Testis (tissue), 3 donors: ENCODE results near the gene HDAC7. TPM values are rescaled to one million over a fixed set of nuclear protein-coding genes. Genes with fewer than 3 reads are reported as not detected.

Experiments used
- DNase-seq: peaks from one replicate; pipeline ENCODE4 v3.0.0-alpha.2; 2019
- H3K27ac ChIP-seq, 2 donors: fragments of 200-600 bp; sonication (generic); one replicate each; pipeline ENCODE4 v1.5.1; 2019
- H3K27me3 ChIP-seq: fragments of 200-600 bp; sonication (generic); one replicate; pipeline ENCODE4 v1.5.1; 2019
- H3K36me3 ChIP-seq: fragments of 200-600 bp; sonication (generic); one replicate; pipeline ENCODE4 v1.5.1; 2017; ENCODE audit warnings: low read depth; ENCODE audit errors: missing control alignments
- H3K4me1 ChIP-seq: fragments of 200-600 bp; sonication (generic); one replicate; pipeline ENCODE4 v1.5.1; 2019
- H3K4me3 ChIP-seq, 2 donors: fragments of 200-600 bp; sonication (generic); one replicate each; pipeline ENCODE4 v1.5.1; 2017 to 2019
- H3K9me3 ChIP-seq: fragments of 200-600 bp; sonication (generic); one replicate; pipeline ENCODE4 v1.5.1; 2017
- POLR2A ChIP-seq: fragments of 450-650 bp; IDR thresholded peaks from one replicate; pipeline ENCODE4 v1.6.1; 2017; ENCODE audit warnings: antibody characterized with exemption, mild to moderate bottlenecking, moderate library complexity
- WGBS, 2 donors: methylation state at CpG; one replicate each; pipeline ENCODE4 v1.1.5; 2018; 5-methylcytosine and 5-hydroxymethylcytosine counted together
- intact Hi-C: fragments of 100-400 bp; cut with DNase I; formaldehyde crosslinking; loops from one replicate; pipeline ENCODE4 v1.15.1; 2023; ENCODE audit warnings: low total_unique reads
- polyA plus RNA-seq: library from polyadenylated mRNA; stranded (reverse); fragments of 350-450 nt; fragmentation: Illumina TruSeq; extraction: RNeasy Lipid Tissue Mini Kit (QIAGEN cat#74804); gene quantifications from one replicate; pipeline ENCODE4 v1.2.3, GENCODE V29; 2014; ENCODE audit warnings: low read depth, low replicate concordance; ENCODE audit not compliant: insufficient read depth
- total RNA-seq, 2 donors: library from RNA; depleted of rRNA; stranded (reverse); fragments of >200 nt; gene quantifications; one replicate each; pipeline ENCODE4 v1.2.3, GENCODE V29; 2016
- TF ChIP-seq, protein P1 (sequence below), 3 experiments: fragments of 450-650 bp in 2 of 3; fragments of 200-600 bp in 1 of 3; sonication (generic) in 1 of 3; IDR thresholded peaks; one replicate each; pipeline ENCODE4 v1.5.1; 2016 to 2019; ENCODE audit warnings: antibody characterized with exemption in 3 of 3, mild to moderate bottlenecking in 2 of 3, moderate library complexity in 1 of 3

Gene HDAC7
- total and polyA plus RNA-seq, 3 donors from 2014 or later = 28.2 to 70.0 (median 39.9) TPM

DNA sequence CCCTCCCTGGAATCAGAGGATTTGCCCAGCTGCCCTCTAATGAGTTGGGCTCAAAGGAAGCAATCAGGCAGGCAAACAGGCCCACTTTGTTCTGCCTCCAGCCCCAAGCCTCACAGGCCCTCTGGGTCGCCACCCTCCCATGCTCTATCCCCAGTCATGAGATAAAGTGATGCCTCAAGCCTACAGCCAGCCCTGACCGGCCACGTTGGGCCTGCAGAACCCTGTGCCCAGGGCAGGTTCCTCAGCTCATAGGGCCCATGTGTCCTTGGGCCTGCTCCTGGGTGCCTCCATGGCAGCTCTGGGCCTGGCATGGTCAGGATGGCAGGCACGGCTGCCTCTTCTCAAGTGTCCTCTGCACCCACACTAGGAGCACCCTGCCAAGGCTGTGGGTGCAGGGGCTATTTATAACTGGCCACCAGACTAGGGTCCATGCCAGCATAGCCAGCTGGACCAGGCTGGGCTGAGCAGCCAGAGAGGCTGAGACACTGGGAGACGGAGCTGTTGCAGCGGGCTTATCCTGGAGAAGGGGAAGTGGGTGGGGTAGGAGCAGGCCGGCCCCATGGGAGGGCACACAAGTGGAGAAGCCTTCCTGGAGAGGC is 20.2 kb downstream of the HDAC7 start:
- H3K4me3 ChIP-seq = no peak overlapping the region
- DNase-seq = no peak
- 58 to 67% methylated on average over 6 to 7 of the region's 7 CpGs for WGBS, 2 donors
- peaks cover 45% of the 10 kb centered on the region for H3K4me1 ChIP-seq
- H3K36me3 ChIP-seq = no peaks in the 10 kb centered on the region
- TF ChIP-seq, protein P1, sequence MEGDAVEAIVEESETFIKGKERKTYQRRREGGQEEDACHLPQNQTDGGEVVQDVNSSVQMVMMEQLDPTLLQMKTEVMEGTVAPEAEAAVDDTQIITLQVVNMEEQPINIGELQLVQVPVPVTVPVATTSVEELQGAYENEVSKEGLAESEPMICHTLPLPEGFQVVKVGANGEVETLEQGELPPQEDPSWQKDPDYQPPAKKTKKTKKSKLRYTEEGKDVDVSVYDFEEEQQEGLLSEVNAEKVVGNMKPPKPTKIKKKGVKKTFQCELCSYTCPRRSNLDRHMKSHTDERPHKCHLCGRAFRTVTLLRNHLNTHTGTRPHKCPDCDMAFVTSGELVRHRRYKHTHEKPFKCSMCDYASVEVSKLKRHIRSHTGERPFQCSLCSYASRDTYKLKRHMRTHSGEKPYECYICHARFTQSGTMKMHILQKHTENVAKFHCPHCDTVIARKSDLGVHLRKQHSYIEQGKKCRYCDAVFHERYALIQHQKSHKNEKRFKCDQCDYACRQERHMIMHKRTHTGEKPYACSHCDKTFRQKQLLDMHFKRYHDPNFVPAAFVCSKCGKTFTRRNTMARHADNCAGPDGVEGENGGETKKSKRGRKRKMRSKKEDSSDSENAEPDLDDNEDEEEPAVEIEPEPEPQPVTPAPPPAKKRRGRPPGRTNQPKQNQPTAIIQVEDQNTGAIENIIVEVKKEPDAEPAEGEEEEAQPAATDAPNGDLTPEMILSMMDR (IDR thresholded peaks at IDR 0.05) = no peak
- TF ChIP-seq POLR2A = no peak
- no peak overlapping the region for H3K27ac ChIP-seq
- H3K27me3 ChIP-seq = no peaks in the 10 kb centered on the region
- H3K9me3 ChIP-seq = no peaks in the 10 kb centered on the region
- intact Hi-C loops = loop anchor here (5.0 kb wide), 1 partner anchor 38 kb away; no protein-coding TSS in a partner anchor

DNA sequence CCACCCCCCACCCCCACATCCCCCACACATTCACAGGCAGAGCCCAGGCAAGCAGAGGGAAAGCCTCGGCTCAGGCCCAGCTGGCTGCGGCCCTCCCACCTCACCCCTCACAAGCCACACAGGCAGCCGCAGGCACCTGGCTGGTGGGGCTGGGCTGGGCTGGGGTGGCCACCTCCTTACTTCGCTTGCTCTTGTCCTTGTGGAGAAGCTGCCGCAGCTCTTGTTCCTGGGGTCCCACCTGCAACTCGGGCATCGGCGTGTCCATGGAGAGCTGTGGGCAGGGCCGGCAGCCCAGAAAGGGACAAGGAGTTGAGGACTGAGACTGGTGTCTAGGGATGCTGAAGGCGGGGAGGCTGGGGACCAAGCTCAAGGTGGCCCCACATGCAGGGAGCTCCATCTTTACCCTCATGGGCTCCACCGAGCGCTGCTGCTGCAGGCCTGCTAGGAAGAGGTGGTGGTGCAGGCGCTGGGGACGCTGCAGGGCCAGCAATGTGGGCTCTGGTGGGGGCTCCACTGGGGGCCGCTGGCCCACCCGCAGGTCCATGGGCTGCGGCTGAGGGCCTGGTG is 21.2 kb downstream of the HDAC7 start:
- Histone ChIP-seq H3K4me3 (no peak overlapping the region), H3K4me1 (peaks cover 36% of the 10 kb centered on the region), H3K27ac (no peak overlapping the region), H3K27me3 (no peaks in the 10 kb centered on the region), H3K36me3 (no peaks in the 10 kb centered on the region), H3K9me3 (no peaks in the 10 kb centered on the region)
- WGBS, 2 donors = 77 to 93% methylated on average over 9 to 17 of the region's 17 CpGs
- TF ChIP-seq POLR2A = no peak
- TF ChIP-seq, protein P1 (IDR thresholded peaks at IDR 0.05) = no peak
- DNase-seq = no peak
- intact Hi-C loops = loop anchor here (5.0 kb wide), 1 partner anchor 39 kb away; no protein-coding TSS in a partner anchor

DNA sequence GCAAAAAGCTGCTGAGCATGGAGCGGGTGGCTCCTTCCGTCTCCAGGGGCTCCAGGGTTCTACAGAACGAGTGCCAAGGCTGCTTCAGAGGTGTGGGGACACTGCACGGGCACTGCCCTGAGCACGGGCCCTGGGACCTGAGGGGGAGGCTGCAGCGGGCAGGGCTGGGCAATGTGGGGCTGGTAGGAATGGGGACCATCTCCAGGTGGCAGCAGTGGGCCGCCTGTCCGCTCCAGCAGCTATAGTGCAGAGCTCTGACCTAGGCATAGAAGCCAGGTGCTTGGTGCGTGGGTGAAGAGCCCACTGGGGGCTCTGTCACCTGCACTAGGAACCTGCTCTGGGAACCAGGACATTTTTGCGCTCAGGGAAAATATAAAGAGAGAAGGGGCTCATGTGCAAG is 22.3 kb downstream of the HDAC7 start:
- no peak for DNase-seq
- H3K27me3 ChIP-seq = no peaks in the 10 kb centered on the region
- no peak overlapping the region for H3K4me3 ChIP-seq
- peaks cover 25% of the 10 kb centered on the region for H3K4me1 ChIP-seq
- intact Hi-C loops = loop anchor here (5.0 kb wide), 1 partner anchor 40 kb away; no protein-coding TSS in a partner anchor
- H3K36me3 ChIP-seq = no peaks in the 10 kb centered on the region
- H3K27ac ChIP-seq = no peak overlapping the region
- no peaks in the 10 kb centered on the region for H3K9me3 ChIP-seq
- TF ChIP-seq, protein P1 (IDR thresholded peaks at IDR 0.05) = peak in 2 of 3 experiments; percentile 19 to 27
- TF ChIP-seq POLR2A = no peak
- WGBS, 2 donors = 71 to 79% methylated on average over 7 to 10 of the region's 10 CpGs

DNA sequence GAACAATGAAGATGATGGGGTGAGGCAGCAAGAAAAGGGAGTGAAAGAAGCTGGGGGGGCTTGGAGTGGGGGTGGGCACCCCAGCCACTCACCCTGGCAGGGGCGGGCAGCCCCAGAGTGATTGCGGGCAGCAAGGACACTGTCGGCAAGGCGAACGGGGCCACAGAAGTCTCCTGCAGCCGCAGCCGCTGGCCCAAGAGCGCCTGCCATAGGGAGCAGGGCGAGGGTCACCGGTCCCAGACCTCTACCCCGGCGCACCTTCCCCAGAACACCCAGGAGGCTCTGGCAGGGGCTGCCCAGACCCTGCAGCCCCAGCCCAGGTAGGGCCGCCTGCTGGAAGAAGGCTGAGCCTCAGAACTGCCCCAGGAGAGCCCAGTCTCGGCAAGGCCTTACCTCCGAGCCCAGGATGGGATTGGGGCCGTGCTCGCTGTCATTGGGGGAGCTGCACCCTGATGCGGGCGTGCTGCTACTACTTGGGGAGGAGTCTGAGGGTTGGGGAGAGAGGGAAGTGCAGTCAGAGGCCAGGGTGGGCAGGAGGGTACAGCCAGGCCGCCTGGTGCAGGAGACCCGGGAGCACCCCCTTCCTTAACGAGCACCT is 23.8 kb downstream of the HDAC7 start:
- no peaks in the 10 kb centered on the region for H3K36me3 ChIP-seq
- H3K27me3 ChIP-seq = no peaks in the 10 kb centered on the region
- TF ChIP-seq, protein P1 (IDR thresholded peaks at IDR 0.05) = no peak
- no peak for TF ChIP-seq POLR2A
- no peak for DNase-seq
- no peak overlapping the region for H3K27ac ChIP-seq
- 83 to 89% methylated on average over 10 to 22 of the region's 22 CpGs for whole genome bisulfite sequencing, 2 donors
- no peaks in the 10 kb centered on the region for H3K9me3 ChIP-seq
- intact Hi-C loops = loop anchor here (5.0 kb wide), 1 partner anchor 41 kb away; no protein-coding TSS in a partner anchor
- no peak overlapping the region for H3K4me3 ChIP-seq
- H3K4me1 ChIP-seq = peaks cover 18% of the 10 kb centered on the region
